NCI-H1694 (cell line): Measurements from ENCODE around the gene NDUFS8.

Experiments used
- DNase-seq: peaks from one replicate; lab custom pipeline; 2025; lab: John Stamatoyannopoulos, UW

Gene NDUFS8

DNA sequence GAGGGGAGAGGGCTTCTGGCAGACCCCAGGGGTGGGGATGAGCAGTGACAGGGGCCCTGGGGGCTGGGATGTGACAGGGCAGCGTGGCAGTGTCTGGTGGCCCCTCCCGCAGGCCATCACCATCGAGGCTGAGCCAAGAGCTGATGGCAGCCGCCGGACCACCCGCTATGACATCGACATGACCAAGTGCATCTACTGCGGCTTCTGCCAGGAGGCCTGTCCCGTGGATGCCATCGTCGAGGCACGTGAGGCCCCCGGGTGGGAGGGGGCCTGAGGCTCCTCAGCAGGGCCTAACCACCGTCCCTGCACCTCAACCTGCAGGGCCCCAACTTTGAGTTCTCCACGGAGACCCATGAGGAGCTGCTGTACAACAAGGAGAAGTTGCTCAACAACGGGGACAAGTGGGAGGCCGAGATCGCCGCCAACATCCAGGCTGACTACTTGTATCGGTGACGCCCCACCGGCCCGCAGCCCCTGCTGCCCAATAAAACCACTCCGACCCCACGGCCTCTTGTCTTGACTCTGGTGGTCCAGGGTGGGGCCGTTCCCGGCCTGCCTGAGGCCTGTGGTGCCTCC, 5.7 kb downstream of the NDUFS8 start:
- DNase-seq: no peak

DNA sequence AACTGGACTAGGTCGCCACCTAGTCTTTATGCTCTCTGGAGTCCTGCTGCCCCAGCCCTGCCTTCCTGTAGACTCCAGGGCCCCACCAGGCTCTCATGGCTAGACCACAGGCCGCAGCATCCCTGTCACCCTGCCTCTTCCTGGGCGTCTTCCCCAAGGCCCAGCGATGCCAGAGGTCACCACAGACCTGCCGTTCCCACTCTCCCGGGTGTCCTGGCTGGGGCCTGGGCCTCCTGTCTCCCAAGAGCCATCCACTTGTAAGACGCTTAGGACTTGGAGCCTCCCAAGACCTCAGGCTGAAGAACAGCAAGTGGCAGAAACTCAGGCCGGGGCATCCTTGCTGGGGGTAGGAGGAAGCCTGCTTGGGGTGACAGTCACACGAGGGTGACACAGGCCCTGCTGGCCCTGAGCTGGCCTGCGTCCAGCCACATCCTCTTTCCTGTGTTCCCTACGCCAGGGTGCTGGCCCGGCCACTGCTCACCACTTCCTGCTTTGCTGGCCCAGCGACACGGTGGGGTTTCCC, 6.3 kb downstream of the NDUFS8 start:
- DNase-seq: no peak

DNA sequence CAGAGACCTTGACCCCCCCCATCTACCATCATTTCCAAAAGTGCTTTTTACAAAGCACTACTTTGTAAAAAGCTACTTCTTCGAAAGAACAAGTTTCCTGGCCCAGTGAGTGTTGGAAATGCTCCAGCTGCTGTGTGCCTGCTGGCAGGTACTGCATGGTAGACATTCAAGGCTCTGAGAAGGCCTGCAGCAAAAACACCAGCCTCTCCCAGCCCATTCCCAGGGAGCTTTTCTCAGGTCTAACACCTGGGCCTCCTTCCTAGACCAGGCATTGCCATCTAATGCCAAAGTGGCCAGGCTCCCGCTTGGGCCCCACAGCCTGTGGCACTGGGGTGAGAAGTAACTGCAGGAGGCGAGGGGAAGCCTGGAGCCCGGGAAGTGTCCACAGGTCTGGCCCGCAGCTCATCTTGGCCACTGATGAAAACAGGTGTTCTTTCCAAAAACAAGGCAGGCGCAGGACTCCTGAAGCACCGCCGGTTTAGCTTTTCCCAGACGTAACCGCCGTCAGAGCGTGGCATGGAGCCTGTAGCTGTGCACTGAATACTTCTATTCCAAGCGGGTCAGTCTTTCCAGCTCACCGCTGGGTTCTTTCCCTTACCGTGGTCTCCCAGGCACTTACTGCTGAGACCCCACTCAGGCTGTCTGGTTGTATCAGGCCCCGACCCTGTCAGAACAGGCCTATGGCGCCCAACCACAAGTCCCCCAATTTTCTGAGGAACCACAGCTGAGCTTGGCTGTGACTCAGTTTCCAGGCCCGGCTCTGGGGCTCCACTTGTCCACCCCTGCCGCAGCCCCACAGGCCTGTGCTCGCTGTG, 7.1 kb downstream of the NDUFS8 start:
- DNase-seq: peak; percentile 6

DNA sequence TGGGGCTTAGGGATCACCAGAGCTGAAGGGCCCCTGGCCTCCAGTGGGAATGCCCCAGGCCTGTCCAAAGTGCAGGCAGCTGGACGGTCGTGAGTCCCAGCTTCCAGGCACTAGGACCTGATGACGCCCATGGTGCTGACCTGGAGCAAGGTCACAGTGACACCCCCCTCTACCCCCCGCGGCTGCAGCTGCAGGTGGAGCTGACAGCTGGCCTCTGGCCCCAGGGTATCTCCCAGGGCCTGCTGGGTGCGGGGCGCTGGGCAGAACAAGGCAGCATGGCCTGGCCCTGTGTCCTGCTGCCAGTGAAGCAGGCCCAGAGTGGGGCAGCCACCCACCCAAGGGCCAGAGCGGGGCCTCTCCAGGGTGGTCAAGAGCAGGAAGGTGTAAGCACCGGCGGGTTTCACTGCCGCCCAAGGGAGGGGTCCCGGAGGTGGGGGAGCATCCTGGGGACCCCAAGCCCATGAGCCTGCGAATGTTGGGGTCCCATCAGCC, 7.8 kb downstream of the NDUFS8 start:
- DNase-seq: no peak

DNA sequence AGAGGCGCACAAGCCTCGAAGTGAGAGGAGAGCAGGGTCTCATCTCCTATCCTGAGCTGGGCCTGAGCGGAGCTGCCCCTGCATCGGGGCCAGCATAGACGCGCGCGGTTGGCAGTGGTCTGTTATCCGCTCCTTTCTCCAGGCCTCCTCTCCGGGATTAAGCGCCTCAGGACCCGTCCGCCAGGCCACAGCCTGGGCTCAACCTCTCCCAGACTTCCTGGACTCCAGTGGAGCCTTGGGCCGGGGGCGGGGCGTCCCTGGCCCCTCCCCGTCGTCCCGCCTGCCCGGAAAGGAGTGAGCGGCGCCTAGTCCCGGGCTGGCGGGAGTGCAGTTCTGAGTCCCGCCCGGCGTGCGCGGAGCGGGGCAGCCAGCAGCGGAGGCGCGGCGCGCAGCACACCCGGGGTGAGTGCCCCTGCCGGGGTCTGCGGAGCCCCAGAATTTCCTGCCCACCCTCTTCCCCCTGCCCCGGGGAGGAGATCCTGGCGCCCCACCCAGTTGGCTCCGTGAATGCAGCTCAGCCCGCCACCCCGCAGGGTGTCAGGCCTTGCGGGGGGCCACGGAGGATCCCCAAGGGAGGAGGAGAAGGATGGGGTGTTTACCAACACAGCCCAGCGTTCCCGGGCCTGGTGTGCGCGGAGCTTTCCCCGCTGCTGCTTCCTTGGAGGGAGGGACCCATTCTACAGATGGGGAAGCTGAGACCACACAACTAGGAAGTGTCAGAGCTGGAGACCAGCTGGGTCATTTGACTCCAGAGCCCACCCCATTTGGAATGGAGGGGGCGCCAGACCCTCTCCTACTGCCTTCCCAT, 8.4 kb downstream of the NDUFS8 start, which contains the start of gene TCIRG1:
TCIRG1 (plus strand) TSS at position 308 of the 808 bp plus-strand sequence. CDS start 2,247 bp downstream, outside the sequence.
- no peak for DNase-seq

DNA sequence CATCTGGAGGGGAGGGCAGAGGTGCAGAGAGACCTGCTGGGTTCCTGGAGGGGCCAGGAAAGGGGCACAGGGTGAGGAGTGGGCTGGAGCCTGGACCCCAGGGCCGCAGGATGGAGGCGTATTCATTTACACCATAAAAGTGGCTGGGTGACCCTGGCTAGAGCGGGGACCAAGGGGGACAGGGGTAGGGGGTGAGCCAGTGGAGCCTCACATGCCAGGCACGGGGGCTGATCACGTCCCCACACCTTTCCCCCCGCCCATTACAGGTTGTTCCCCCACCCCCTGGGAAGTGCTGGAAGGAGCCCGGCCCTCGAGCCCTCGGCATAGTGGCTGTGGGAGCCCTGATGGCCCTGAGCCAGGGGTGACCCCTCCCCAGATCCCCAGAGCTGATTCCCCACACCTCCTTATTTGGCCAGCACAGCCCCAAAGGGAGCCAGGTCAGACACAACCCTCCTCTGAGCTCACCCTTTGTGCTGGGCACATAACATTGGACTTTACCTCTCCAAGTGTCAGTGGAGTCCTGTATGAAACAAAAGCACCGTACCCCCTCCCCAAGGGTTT, 9.1 kb downstream of the NDUFS8 start:
- DNase-seq: no peak

DNA sequence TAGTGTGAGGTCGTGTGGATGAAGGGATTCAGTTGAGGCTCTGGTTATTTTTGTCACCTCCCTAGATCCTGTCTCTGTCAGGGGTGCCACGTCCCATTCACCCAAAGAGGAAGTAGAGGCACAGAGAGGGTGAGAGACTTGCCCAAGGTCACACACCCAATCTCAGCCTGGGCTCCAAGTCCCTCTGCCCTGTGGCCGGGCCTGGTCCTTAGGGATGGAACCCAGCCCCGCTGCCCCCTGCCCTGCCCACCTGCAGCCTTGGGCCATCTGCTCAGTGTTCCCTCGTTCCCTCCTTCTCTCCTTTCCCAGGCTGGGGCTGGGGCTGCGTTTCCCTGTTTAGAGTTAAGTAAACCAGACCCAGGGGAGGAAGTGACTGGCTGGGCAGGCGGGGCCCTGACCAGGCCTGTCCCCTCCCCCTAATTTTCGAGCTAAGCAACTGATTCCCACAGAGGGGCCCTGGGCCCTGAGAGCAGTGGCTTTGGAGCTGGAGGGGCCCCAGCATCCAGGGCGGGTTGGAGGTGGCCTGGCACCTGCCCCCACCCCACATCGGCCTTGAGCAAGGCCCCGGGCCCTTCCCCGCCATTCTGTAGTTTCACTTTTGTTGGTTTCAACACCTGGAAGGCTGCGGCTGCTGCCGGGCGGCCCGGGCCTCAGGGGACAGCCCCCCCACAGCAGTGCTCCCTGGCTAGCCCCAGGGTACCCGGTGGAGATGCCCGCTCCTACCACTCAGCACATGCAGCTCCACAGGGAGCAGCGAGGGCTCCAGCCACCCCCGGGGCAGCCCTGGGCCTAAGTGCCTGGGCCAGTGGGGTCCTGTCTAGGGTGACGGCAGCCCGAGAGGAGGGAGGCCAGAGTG, 9.8 kb downstream of the NDUFS8 start:
- no peak for DNase-seq

DNA sequence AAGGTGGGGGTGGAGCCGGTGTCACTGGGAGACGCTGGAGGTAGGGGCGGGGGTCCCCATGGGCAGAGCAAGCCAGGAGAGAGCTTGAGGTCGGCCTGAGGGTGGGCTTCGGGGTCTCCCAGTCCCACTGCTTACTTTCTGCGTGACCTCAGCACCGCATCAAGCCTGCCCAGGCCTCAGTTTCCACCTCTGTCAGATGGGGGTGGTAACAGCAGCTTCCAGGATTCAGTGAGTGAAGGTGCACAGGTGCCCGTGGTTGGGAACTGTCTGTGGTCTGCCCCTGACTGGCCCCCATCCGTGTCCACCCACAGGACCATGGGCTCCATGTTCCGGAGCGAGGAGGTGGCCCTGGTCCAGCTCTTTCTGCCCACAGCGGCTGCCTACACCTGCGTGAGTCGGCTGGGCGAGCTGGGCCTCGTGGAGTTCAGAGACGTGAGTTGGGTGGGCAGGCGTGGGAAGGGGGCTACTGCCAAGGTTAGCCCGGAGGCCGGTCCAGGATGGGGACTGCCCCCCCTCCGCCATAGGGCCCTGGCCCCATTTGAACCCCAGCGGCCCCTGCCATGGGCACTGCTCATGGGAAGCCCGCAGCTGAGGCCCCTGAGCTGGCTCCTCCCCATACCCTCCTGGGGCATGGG, 10.6 kb downstream of the NDUFS8 start:
- no peak for DNase-seq

DNA sequence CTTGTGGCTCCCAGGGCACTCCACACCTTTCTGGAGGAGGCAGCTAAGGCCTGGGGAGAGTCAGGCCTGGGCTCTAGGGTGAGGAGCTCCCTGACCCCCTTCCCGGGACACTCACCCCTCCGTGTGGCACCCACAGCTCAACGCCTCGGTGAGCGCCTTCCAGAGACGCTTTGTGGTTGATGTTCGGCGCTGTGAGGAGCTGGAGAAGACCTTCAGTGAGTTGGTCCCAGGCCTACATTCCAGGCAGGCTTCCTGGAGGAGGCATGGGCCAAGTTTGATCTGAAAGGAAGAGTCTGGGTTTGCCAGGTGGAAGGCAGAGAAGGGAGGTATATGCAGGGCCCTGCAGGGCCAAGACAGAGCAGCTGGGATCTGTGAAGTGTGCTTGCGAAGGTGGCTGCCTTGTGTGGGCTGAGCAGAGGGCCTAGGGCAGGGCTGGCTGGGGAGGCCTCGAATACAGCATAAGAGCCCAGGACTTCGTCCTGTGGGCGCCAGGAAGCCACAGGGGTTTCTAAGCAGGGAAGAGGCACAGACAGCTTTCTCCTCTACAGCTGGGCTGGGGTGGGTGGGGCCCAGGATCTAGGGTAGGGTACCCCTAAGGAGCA, 11.2 kb downstream of the NDUFS8 start:
- DNase-seq: no peak

DNA sequence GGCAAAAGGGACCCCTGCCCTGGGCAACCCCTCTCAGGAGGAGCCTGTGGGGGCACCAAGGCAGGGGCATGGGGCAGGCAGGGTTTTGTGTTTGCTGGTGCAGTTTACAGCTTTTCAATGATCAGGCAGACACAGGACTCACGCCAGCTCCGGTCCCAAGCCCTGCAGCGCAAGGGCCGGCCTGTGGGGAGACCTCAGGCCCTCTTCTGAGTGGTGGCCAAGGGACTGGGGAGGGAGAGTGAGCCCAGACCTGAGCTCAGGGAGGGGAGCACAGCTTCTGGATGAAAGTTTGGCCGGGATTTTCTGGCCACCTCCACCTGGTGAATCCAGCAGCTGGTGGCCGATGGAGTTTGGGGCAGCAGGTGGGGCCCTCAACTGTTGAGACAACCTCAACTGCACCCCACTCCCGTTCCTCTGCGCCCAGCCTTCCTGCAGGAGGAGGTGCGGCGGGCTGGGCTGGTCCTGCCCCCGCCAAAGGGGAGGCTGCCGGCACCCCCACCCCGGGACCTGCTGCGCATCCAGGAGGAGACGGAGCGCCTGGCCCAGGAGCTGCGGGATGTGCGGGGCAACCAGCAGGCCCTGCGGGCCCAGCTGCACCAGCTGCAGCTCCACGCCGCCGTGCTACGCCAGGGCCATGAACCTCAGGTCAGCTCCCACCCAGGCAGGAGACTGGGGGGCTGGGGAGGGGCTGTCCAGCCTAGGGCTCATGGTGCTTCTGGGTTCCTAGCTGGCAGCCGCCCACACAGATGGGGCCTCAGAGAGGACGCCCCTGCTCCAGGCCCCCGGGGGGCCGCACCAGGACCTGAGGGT, 11.9 kb downstream of the NDUFS8 start:
- DNase-seq: no peak

DNA sequence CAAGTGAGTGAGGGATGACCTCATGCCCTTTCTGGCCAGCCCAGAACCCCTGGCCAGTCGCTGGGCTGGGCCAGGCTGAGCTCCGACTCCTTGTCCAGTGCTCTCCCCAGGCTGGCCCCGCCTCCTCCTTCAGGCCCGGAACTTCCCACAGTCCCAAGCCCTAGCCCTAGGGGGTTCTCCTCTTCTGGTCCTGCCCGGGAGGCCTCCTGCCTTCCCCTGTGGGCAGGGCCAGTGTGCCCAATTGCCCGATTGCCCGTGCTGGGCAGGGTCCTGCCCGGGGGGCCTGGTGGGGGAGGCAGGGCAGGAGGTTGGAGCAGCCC, 12.5 kb downstream of the NDUFS8 start:
- no peak for DNase-seq

DNA sequence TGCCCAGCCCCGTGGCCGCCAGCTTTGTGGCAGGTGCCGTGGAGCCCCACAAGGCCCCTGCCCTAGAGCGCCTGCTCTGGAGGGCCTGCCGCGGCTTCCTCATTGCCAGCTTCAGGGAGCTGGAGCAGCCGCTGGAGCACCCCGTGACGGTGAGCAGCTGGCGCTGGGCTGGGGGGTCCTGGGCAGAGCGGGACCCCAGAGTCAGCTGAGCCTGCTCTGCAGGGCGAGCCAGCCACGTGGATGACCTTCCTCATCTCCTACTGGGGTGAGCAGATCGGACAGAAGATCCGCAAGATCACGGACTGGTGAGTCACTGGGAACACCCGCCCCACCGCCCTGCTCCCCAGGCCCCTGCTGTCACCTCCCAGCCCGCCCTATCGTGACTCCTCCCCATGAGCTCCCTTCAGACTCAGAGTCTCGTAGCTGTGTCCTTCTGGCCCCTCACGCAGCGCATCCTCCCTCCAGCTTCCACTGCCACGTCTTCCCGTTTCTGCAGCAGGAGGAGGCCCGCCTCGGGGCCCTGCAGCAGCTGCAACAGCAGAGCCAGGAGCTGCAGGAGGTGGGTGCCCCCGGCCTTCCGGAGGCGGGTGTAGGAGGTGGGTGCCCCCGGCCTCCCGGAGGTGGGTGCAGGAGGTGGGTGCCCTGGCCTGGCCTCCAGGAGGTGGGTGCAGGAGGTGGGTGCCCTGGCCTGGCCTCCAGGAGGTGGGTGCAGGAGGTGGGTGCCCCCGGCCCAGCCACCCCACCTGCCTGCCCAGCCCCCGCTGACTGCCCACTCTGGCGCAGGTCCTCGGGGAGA, 13.1 kb downstream of the NDUFS8 start:
- DNase-seq: peak; percentile 13

DNA sequence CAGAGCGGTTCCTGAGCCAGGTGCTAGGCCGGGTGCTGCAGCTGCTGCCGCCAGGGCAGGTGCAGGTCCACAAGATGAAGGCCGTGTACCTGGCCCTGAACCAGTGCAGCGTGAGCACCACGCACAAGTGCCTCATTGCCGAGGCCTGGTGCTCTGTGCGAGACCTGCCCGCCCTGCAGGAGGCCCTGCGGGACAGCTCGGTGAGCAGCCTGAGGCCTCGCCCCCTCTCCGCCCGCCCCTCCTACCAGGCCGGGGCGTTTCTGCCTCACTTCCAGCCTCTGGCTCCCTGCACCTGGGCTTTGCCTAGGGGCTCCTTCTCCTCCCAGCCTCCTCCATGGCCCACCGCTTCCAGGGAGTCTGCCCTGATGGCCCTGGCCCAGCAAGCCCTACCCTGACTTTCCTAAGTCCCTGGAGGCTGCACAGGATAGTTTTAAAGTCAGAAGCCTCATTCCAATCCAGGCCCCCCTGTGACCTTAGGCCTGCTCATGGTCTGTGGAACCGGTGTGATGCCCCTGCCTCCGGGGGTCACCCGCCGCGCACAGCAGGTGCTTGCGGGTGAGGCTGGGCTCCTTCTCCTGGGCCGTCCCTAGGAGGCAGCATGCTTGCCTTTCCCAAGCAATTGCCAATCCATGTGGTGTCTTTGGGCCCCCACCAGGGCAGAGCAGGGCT, 13.8 kb downstream of the NDUFS8 start:
- no peak for DNase-seq

DNA sequence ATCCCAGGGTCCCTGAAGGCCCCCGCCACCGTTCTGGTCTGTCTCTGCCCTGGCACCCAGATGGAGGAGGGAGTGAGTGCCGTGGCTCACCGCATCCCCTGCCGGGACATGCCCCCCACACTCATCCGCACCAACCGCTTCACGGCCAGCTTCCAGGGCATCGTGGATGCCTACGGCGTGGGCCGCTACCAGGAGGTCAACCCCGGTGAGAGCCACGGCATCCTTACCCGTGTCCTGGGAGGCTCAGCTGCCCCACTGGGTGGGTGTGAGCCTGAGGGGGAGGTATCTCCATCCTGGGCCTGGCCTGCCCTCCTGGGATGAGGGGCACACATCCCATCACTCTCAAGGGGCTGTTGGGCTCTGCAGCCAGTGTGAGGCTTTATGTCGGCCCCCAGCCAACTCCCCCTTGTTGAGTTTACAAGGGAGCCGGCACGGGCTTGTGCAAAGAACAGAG, 14.4 kb downstream of the NDUFS8 start:
- DNase-seq: no peak

DNA sequence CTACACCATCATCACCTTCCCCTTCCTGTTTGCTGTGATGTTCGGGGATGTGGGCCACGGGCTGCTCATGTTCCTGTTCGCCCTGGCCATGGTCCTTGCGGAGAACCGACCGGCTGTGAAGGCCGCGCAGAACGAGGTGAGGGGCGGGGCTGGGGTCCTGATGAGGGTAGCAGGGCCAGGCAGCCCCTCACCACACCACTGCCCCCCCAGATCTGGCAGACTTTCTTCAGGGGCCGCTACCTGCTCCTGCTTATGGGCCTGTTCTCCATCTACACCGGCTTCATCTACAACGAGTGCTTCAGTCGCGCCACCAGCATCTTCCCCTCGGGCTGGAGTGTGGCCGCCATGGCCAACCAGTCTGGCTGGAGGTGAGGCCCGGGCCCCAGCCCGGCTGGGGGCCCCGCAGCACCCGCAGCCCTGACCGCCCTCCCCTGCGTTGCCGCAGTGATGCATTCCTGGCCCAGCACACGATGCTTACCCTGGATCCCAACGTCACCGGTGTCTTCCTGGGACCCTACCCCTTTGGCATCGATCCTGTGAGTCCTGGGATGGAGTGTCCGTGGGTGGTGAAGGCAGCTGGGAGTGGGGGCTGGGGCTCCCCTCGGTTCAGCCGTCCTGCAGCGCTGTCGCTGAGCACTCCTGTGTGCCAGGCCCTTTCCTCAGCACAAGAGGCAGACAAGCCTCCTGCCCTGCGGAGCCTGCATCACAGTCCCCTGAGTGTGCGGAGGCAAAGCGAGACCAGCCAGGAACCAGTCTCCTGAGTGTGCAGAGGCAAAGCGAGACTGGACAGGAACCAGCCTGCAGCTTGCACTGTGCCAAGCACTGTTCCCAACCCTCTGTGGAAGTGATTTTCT, 17.2 kb downstream of the NDUFS8 start:
- no peak for DNase-seq

DNA sequence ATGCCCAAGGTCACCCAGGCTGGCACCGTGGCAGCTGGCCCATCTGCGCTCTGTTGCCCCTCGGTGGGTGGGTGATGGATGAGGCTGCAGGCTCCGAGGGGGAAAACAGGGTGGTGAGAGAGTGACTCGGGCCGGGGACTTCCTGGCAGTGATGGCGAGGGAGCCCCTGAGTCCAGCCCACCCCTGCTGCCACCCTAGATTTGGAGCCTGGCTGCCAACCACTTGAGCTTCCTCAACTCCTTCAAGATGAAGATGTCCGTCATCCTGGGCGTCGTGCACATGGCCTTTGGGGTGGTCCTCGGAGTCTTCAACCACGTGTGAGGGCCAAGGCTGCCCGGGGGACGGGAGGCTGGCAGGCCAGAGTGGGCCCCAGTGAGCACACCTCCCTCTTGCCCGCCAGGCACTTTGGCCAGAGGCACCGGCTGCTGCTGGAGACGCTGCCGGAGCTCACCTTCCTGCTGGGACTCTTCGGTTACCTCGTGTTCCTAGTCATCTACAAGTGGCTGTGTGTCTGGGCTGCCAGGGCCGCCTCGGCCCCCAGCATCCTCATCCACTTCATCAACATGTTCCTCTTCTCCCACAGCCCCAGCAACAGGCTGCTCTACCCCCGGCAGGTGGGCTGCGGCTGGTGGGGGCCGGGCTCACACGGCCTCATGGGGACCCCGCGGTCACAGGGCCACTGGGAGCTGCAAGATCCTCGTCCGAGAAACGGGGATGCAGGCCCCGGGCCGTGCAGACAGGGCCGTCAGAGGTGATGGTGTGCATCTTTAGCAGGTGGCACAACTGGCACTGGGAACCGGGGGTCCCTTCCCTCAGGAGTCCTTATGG, 18.4 kb downstream of the NDUFS8 start:
- no peak for DNase-seq
